HG03521 (cell line): ENCODE data around the gene TRIAP1.

Experiments
- ATAC-seq: cut with Tn5 transposase; IDR thresholded peaks from one replicate; pipeline ENCODE4 v1.9.1; 2021; ENCODE audit warnings: mild to moderate bottlenecking, moderate library complexity; ENCODE audit not compliant: unreplicated experiment

Gene TRIAP1

GRCh38 chr12:120432772-120433525 lies 13.2 kb downstream of the TRIAP1 start:
- no peak for ATAC-seq

GRCh38 chr12:120429368-120429767 lies 16.8 kb downstream of the TRIAP1 start:
- ATAC-seq = no peak

GRCh38 chr12:120428597-120429229 lies 17.5 kb downstream of the TRIAP1 start:
- ATAC-seq = no peak

DNA sequence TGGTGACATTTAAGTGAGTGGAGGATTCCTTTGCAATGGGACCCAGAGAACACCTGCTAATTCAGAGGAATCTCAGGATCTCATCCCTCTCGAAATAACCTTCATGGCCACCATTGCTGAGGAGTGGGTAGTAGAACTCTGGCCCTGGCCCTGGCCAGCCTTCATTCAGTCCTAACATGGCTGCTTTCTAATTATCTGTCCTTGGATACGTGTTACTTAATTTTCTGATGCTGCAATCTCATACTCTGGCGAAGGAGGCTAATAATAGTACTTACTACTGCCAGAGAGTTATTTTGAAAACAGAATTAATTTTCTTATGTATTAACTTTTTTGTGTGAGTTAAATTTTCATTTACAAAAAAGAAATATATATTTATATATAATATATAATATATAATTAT lies 20.4 kb downstream of the TRIAP1 start:
- ATAC-seq = no peak

DNA sequence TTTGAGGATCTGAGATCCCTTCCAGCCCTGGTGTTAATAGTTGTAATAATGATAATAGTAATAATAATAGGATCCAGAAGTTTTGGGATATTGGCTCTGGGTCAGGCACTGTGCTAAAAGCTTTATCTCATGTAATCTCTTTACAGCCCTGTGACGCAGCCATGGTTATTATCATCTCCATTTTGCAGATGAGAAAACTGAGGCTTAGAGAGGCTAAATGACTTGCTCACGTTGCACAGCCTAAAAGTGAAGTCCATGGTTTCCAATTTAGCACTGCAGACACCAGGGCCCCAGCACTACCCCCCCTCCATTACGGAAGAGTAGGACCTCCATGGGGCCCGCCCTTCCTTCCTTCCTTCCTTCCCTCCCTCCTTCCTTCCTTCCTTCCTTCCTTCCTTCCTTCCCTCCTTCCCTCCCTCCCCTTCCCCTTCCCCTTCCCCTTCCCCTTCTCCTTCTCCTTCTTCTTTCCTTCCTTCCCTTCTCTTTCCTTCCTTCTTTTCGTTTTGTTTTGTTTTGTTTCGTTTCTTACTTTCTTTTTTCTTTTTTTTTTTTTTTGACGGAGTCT lies 23.2 kb downstream of the TRIAP1 start:
- ATAC-seq = no peak

GRCh38 chr12:120421701-120422100 lies 24.5 kb downstream of the TRIAP1 start:
- ATAC-seq = no peak

GRCh38 chr12:120417917-120418580 lies 28.1 kb downstream of the TRIAP1 start:
- ATAC-seq = no peak

GRCh38 chr12:120416490-120417216 lies 29.5 kb downstream of the TRIAP1 start:
- no peak for ATAC-seq

- no peak for ATAC-seq
Observed at GRCh38 chr12:120413901-120414695, 32.1 kb downstream of the TRIAP1 start.

- ATAC-seq = no peak
Observed at GRCh38 chr12:120412421-120412820, 33.8 kb downstream of the TRIAP1 start.

DNA sequence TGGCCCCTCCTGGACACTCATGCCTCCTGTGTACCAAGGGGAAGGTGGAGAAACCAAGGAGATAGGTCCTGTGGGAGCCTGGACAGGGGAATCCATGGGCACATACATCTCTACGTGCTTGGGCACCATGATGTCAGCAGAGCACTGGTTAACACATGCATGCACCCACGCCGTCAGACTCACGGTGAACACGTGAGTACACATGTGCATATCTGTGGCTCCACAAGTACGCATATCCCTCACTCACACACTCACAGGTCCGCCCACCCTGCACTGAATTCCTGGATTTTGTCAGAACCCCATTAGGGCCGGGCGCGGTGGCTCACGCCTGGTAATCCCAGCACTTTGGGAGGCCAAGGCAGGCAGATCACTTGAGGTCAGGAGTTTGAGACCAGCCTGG lies 37.4 kb downstream of the TRIAP1 start:
- no peak for ATAC-seq

GRCh38 chr12:120406553-120406952 lies 39.6 kb downstream of the TRIAP1 start:
- ATAC-seq = no peak

DNA sequence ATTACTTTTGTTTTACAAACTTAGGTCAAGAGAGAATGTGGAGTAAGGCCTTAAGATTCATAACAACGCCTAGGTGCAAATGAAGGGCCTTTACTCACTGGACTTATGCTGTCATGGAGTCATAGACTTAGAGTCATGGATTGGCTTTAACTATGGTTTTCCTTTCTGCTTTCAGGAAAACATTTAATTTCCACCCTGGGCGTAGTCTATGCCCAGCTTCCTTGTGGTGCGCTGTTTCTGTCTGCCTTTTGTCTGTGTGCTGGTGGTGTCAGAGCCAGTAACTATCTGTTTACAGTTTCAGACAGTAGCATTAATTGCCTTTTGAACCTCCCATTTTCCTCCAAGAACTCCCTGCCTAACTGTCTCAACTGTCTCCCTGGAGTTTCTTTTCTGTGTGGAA lies 40.1 kb downstream of the TRIAP1 start:
- no peak for ATAC-seq

- no peak for ATAC-seq
Observed at GRCh38 chr12:120404271-120404670, 41.9 kb downstream of the TRIAP1 start.

DNA sequence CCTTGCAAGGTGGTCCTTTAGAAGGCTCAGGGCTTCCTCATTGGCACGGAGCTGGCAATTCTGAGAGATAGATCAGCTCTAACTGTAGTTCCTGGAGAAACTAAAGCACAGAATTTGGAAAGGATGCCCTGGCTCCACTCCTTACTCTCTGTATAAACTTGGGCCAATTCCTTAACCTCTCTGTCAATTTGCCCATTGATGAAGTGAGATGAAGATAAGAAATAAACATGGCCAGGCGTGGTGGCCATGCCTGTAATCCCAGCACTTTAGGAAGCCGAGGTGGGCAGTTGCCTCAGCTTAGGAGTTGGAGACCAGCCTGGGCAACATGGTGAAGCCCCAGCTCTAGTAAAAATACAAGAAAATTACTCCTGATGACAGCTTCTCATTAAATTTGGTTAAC lies 42.3 kb downstream of the TRIAP1 start:
- no peak for ATAC-seq

GRCh38 chr12:120402217-120402616 lies 44.0 kb downstream of the TRIAP1 start:
- ATAC-seq = no peak

DNA sequence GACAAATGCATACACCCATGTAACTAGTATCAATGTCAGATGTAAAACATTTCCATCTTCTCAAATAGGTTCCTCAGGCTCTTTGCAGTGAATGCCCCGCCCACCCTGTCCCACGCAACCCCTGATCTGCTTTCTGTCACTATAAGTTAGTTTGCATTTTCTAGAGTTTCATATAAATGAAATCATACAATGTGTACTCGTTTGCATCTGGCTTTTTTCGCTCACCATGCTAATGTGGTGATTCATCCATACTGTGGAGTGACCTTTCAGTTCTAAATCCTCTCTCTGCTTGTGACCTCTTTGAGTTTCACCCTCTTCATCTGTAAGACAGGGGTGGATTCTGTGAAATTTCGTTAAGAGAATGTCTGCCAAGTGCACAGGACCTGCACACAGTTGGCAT lies 46.7 kb downstream of the TRIAP1 start:
- no peak for ATAC-seq

DNA sequence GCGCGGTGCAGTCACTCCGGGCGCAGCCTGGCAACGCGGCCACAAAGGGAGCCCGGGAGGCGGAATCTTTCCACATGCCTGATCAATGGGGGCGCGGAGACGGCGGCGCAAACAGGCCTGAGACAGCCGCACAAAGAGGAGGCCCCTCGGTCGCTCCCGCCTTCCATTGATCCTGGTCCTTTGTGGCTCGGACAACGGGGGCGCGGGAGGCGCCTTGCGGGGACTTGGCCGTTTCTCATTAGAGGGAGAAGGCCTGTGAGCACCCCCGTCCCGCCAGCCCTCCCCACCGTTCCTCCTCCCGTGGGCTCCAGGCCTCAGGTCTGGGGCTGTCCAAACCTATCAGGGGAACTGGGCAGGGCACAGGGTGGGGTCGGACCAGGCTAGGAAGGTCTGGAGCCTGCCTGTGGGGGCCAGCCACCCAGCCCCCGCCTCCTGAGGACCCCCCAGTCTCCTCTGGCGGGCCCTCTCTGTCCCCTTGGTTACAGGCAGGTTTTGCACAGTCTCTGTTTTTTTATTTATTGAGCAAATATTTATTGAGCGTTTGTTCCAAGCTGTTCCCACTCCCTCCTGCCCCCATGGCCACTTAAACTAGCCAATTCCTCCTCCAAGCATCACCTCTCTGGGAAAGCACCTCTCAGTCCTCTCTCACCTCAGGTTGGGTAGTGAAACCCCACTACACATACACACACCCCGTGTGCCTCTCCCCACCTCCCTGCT lies 48.2 kb downstream of the TRIAP1 start:
- ATAC-seq = no peak

DNA sequence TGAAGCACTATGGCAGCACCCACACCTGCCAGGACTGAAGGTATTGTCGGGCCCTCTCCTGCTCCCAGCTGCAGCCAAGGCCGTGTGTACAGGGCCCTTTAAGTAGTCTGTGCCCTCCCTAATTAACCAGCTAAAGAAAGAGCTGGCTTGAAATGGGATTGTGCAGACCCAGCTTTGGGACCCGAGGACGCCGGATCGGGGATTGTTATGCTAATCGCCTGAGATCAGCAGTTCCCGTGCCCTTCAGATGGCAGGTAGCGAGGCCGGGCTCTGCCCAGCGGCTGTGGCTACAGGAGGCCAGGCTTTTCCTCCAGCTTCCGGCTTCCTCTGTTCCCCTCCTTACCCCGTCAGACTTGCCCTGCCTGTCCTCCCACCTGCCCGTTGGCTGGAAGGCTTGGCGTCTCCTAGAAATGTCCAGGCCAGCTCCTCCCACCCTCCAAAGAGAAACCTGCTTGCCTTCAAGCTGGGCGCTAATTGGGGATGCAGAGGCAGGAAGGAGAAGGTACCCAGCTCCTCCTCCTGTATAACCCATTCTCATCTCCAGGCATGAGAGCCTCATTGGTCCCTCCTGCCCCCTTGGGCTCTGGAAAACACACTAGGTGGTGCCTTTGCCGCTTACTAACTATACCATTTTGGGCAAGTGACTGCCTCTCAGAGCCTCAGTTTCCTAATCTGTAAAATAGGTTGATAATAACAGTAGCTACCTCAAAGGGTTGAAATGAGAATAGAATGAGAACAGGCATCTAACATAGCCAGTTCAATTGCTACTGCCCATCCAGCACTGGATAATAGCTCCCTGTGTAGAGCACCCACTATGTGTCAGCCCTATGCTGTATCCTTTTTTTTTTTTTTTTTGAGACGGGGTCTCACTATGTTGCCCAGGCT lies 51.5 kb downstream of the TRIAP1 start:
- ATAC-seq = no peak
